Liver (tissue), 9 donors: Measurements from ENCODE around the gene STIM2. TPM values are rescaled to one million over a fixed set of nuclear protein-coding genes. Genes with fewer than 3 reads are reported as not detected.

ENCODE experiments used
- DNase-seq: peaks from one replicate; pipeline ENCODE4 v3.0.0-alpha.2; 2017; ENCODE audit warnings: low spot score
- H3K27ac ChIP-seq, 2 donors: one replicate each; pipeline ENCODE4 v1.7.0; 2013; ENCODE audit warnings: inconsistent platforms in 2 of 2, low read length in 2 of 2, control low read depth in 1 of 2, low read depth in 1 of 2, mild to moderate bottlenecking in 1 of 2
- H3K27me3 ChIP-seq, 4 donors: one replicate each; pipeline versions ENCODE4 v1.6.1 to v1.7.0; 2013; ENCODE audit warnings: low read length in 3 of 4, inconsistent platforms in 1 of 4, mild to moderate bottlenecking in 1 of 4, moderate library complexity in 1 of 4; ENCODE audit not compliant: control insufficient read depth in 4 of 4, insufficient read depth in 4 of 4
- H3K36me3 ChIP-seq, 4 donors: one replicate each; pipeline versions ENCODE4 v1.6.1 to v1.7.0; 2013; ENCODE audit warnings: low read length in 3 of 4, mild to moderate bottlenecking in 3 of 4, low read depth in 1 of 4, moderate library complexity in 1 of 4; ENCODE audit not compliant: control insufficient read depth in 4 of 4, insufficient read depth in 3 of 4
- H3K4me1 ChIP-seq, 4 donors: one replicate each; pipeline versions ENCODE4 v1.6.1 to v1.7.0; 2013; ENCODE audit warnings: low read length in 3 of 4, mild to moderate bottlenecking in 3 of 4, moderate library complexity in 1 of 4; ENCODE audit not compliant: control insufficient read depth in 4 of 4, insufficient read depth in 4 of 4
- H3K4me3 ChIP-seq, 3 donors: one replicate each; pipeline versions ENCODE4 v1.6.1 to v1.7.0; 2013; ENCODE audit warnings: low read length in 3 of 3, control low read depth in 1 of 3, low read depth in 1 of 3, mild to moderate bottlenecking in 1 of 3
- H3K9ac ChIP-seq, 2 donors: one replicate each; pipeline ENCODE4 v1.7.0; 2013; ENCODE audit warnings: low read length in 2 of 2, mild to moderate bottlenecking in 2 of 2, moderate library complexity in 2 of 2, control low read depth in 1 of 2, low read depth in 1 of 2
- H3K9me3 ChIP-seq, 4 donors: one replicate each; pipeline versions ENCODE4 v1.6.1 to v1.7.0; 2013; ENCODE audit warnings: low read length in 3 of 4; ENCODE audit not compliant: control insufficient read depth in 4 of 4
- CTCF ChIP-seq: fragments of 150-350 bp; IDR thresholded peaks from 2 replicates; pipeline ENCODE4 v1.5.1; 2017; ENCODE audit warnings: improper control_type of control experiment, low read depth, low read length; ENCODE audit not compliant: missing input control
- EGR1 ChIP-seq, 2 donors: IDR thresholded peaks; 2 replicates each; pipeline ENCODE4 v1.6.1; 2016 to 2018; ENCODE audit warnings: antibody characterized with exemption in 2 of 2, low read depth in 2 of 2
- FOXA1 ChIP-seq: IDR thresholded peaks from 2 replicates; pipeline ENCODE4 v1.6.1; 2016; ENCODE audit warnings: antibody characterized with exemption
- FOXA2 ChIP-seq: IDR thresholded peaks from 2 replicates; pipeline ENCODE4 v1.6.1; 2016; ENCODE audit warnings: antibody characterized with exemption
- HNF4A ChIP-seq, 2 donors: conservative IDR thresholded peaks; 2 replicates each; pipeline ENCODE4 v1.6.1; 2016; ENCODE audit warnings: antibody characterized with exemption in 2 of 2, mild to moderate bottlenecking in 2 of 2
- HNF4G ChIP-seq: IDR thresholded peaks from 2 replicates; pipeline ENCODE4 v1.6.1; 2016; ENCODE audit warnings: antibody characterized with exemption
- JUND ChIP-seq, 2 donors: IDR thresholded peaks; 2 replicates each; pipeline ENCODE4 v1.6.1; 2016; ENCODE audit warnings: antibody characterized with exemption in 2 of 2
- NR2F2 ChIP-seq: IDR thresholded peaks from 2 replicates; pipeline ENCODE4 v1.6.1; 2016; ENCODE audit warnings: antibody characterized with exemption
- TAF1 ChIP-seq: conservative IDR thresholded peaks from 2 replicates; pipeline ENCODE4 v1.6.1; 2016; ENCODE audit warnings: antibody characterized with exemption, mild to moderate bottlenecking
- YY1 ChIP-seq: IDR thresholded peaks from 2 replicates; pipeline ENCODE4 v1.6.1; 2016; ENCODE audit warnings: antibody characterized with exemption, mild to moderate bottlenecking
- WGBS: extraction: QIAGEN DNeasy Blood & Tissue Kit; methylation state at CpG from one replicate; pipeline ENCODE4 v1.1.7; 2013; 5-methylcytosine and 5-hydroxymethylcytosine counted together
- polyA plus RNA-seq, 2 donors: library from polyadenylated mRNA; stranded (reverse) in 1 of 2; unstranded in 1 of 2; fragments of 200-250 nt in 1 of 2; fragments of >200 nt in 1 of 2; fragmentation: Nextera tagmentation in 1 of 2; extraction: Ambion mirVana in 1 of 2; gene quantifications; one replicate each; pipeline versions ENCODE4 v1.2.1 to v1.2.3, GENCODE V29; 2013 to 2015
- total RNA-seq, 2 donors: library from RNA; depleted of rRNA; stranded (reverse); fragments of >200 nt; gene quantifications; one replicate each; pipeline ENCODE4 v1.2.3, GENCODE V29; 2014
- TF ChIP-seq, protein P1 (sequence below): IDR thresholded peaks from 2 replicates; pipeline ENCODE4 v1.6.1; 2016; ENCODE audit warnings: antibody characterized with exemption
- TF ChIP-seq, protein P2 (sequence below): IDR thresholded peaks from 2 replicates; pipeline ENCODE4 v1.6.1; 2016; ENCODE audit warnings: antibody characterized with exemption, mild to moderate bottlenecking
- donor health status: healthy.
- donor health status: healthy.
- donor health status: healthy.
- donor health status: healthy.
- donor health status: healthy.

Gene STIM2
- total and polyA plus RNA-seq, 4 donors, result 5.4 to 11.1 (median 6.9) TPM

DNA sequence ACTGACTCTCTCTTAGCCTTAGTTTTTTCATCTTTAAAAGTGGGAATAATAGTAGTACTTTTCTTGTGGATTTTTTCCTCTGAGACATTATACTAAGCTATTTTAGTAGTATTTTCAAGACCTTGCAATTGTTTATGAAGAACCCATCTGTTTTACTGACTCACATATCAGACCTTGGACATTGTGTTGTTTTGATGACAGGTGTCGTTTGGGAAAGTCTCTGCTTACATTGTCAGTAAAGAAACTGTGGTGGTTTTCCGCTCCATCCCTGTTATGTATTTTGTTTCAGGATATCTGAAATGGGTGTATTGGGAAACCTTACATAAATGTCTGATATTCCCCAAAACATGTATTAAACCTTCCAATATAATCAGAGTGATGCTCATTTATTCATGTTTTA is 92.2 kb downstream of the STIM2 start (continued):
- no peak for TF ChIP-seq CTCF

GRCh38 chr4:26953366-26953765 is 92.7 kb downstream of the STIM2 start:
- H3K4me3 ChIP-seq, result no peak overlapping the region
- no peaks in the 10 kb centered on the region for H3K36me3 ChIP-seq
- H3K9me3 ChIP-seq, result peaks cover 0 to 1% (median 0%) of the 10 kb centered on the region in 4 donors
- TF ChIP-seq TAF1 (no peak), HNF4A (conservative IDR thresholded peaks at IDR 0.05) (no peak), YY1 (no peak), FOXA2 (no peak), CTCF (no peak), NR2F2 (no peak), HNF4G (no peak), EGR1 (IDR thresholded peaks at IDR 0.05; ENCODE audit: low read depth in 2 of 2) (no peak), JUND (IDR thresholded peaks at IDR 0.05) (no peak), FOXA1 (no peak)
- TF ChIP-seq, protein P1, sequence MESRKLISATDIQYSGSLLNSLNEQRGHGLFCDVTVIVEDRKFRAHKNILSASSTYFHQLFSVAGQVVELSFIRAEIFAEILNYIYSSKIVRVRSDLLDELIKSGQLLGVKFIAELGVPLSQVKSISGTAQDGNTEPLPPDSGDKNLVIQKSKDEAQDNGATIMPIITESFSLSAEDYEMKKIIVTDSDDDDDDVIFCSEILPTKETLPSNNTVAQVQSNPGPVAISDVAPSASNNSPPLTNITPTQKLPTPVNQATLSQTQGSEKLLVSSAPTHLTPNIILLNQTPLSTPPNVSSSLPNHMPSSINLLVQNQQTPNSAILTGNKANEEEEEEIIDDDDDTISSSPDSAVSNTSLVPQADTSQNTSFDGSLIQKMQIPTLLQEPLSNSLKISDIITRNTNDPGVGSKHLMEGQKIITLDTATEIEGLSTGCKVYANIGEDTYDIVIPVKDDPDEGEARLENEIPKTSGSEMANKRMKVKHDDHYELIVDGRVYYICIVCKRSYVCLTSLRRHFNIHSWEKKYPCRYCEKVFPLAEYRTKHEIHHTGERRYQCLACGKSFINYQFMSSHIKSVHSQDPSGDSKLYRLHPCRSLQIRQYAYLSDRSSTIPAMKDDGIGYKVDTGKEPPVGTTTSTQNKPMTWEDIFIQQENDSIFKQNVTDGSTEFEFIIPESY, result no peak
- TF ChIP-seq, protein P2, sequence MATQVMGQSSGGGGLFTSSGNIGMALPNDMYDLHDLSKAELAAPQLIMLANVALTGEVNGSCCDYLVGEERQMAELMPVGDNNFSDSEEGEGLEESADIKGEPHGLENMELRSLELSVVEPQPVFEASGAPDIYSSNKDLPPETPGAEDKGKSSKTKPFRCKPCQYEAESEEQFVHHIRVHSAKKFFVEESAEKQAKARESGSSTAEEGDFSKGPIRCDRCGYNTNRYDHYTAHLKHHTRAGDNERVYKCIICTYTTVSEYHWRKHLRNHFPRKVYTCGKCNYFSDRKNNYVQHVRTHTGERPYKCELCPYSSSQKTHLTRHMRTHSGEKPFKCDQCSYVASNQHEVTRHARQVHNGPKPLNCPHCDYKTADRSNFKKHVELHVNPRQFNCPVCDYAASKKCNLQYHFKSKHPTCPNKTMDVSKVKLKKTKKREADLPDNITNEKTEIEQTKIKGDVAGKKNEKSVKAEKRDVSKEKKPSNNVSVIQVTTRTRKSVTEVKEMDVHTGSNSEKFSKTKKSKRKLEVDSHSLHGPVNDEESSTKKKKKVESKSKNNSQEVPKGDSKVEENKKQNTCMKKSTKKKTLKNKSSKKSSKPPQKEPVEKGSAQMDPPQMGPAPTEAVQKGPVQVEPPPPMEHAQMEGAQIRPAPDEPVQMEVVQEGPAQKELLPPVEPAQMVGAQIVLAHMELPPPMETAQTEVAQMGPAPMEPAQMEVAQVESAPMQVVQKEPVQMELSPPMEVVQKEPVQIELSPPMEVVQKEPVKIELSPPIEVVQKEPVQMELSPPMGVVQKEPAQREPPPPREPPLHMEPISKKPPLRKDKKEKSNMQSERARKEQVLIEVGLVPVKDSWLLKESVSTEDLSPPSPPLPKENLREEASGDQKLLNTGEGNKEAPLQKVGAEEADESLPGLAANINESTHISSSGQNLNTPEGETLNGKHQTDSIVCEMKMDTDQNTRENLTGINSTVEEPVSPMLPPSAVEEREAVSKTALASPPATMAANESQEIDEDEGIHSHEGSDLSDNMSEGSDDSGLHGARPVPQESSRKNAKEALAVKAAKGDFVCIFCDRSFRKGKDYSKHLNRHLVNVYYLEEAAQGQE, result no peak
- no peaks in the 10 kb centered on the region for H3K27me3 ChIP-seq
- H3K4me1 ChIP-seq, result no peaks in the 10 kb centered on the region
- no peak overlapping the region for H3K9ac ChIP-seq
- WGBS, result 80% methylated on average over 2 of the region's 2 CpGs
- H3K27ac ChIP-seq, result no peak overlapping the region
- DNase-seq, result no peak
